ENCODE measurements around the gene PRSS21. TPM values are rescaled to one million over a fixed set of nuclear protein-coding genes. Genes with fewer than 3 reads are reported as not detected.
A peak's percentile ranks its signal among the peaks of the same experiment; 100 is the strongest.

PRSS21 gene
- total RNA-seq, 1 donor from 2014 or later, result 0.73 TPM

GRCh38 chr16:2859686-2860265 is 42.7 kb downstream of the PRSS21 start:
- no peak for DNase-seq (ENCODE audit: low read depth, low spot score)

DNA sequence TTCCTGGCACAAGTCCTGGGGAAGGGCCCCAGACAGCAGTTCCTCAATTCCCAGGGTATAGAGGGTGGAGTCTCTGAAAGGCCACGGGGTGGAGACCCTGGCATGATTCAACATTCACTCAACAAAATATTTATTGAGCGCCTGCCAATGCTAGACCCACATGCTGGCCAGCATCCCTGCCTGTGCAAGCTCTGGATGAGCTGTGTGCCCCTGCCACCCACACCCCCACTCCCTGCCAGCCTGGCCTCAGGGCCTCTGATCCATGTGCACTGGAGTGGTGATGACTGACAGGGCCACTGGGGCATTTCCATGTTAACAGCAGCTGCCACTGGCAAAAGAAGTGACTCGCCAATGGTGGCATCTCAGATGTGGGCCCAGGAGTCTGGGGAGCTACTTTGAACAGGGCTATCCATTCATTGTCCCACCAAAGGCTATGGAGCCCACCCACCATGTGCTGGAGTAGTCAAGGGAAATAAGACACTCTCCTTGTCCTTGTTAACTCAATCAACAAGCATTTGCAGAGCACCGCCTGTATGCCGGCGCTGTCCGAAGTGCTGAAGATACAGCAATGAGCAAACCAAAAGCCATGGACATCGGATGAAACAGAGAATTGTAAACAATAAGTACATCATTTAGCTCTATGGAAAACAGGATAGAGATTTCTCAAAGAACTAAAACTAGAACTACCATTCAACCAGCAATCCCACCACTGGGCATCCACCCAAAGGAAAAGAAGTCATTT is 44.0 kb downstream of the PRSS21 start:
- DNase-seq (ENCODE audit: low read depth, low spot score), result no peak

GRCh38 chr16:2865651-2866050 is 48.6 kb downstream of the PRSS21 start:
- no peak for DNase-seq (ENCODE audit: low read depth, low spot score)

DNA sequence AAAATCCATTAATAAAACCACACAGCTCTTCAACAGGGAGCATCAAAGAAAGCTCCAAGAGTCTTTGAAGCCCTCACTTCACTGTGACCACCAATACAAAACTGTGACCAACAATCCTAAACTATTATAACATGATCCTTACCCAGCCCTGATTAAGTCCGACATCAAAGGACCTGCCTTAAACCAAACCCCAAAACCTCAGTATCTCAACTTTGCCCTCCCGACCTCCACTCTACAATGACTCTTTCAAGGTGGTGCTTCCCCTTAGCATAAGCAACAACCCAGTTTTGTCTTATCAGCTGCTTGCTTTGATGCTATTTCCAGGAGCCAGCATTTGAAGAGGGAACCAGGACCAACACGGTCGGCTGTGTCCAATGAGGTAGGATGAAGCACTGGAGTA is 49.4 kb downstream of the PRSS21 start:
- no peak for DNase-seq (ENCODE audit: low read depth, low spot score)

GRCh38 chr16:2867661-2867986 is 50.6 kb downstream of the PRSS21 start:
- DNase-seq (ENCODE audit: low read depth, low spot score), result no peak

DNA sequence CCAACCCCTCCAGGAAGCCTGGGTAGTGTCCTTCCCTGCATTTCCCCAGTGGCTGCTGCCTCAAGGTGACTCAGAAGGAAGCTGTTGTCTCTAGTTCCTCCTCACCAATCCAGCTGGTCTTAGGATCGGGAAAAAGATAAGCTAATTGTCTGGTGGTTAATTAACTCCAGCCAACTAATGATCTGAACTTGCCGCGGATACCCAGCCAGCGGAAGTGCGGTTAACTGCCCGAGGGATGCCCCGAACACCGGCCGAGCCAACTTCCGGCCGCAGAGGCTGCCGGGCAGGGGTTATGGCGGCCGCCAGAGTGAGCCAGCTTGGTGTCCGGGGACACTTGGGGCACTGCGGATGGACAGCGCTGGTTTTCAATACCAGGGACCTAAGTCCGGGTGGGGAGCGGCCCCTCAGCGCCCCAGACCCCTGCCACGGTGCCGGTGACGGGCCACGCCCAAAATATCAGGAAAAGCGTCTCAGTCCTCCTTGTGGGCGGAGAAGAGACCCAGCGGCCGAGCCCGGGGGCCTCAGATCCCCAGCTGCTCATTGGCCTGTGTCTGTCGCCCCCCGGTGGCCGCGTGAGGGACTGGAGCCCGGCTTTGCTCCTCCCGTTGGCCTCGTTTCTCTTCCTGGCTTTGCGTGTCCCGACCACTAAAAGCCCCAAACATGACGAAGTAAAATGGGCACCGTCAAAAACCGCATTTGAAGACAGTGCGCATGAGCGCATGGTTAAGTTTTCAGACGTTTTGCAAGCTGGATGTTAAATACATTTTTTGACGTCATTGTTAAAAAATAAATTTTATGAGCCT is 51.2 kb downstream of the PRSS21 start:
- peak; percentile 71 for DNase-seq (ENCODE audit: low read depth, low spot score)

Other genes starting within 250 kb of the PRSS21 start
- 26.0 and 27.2 TPM in 2 replicates for gene KCTD5, start 134.7 kb upstream of the PRSS21 start, total RNA-seq
- gene PRSS27, start 97.0 kb upstream of the PRSS21 start, total RNA-seq, result 0.07 and 0.33 TPM in 2 replicates
- 38.5 and 43.9 TPM in 2 replicates for gene SRRM2, start 64.6 kb upstream of the PRSS21 start, total RNA-seq
- 166 and 336 TPM in 2 replicates for gene ELOB, start 40.0 kb upstream of the PRSS21 start, total RNA-seq
- gene PRSS33, start 29.7 kb upstream of the PRSS21 start, total RNA-seq, result not detected in 2 replicates
- gene PRSS41, start 18.8 kb upstream of the PRSS21 start, total RNA-seq, result not detected in 2 replicates
- gene ZG16B, start 13.1 kb downstream of the PRSS21 start, total RNA-seq, result 0.13 TPM in 1 of 2 replicates, not detected in the other
- gene PRSS22, start 40.9 kb downstream of the PRSS21 start, total RNA-seq, result not detected in 2 replicates
- gene FLYWCH2, start 66.0 kb downstream of the PRSS21 start, total RNA-seq, result 38.9 and 49.6 TPM in 2 replicates
- 32.5 and 33.4 TPM in 2 replicates for gene FLYWCH1, start 94.7 kb downstream of the PRSS21 start, total RNA-seq
- gene KREMEN2, start 147.0 kb downstream of the PRSS21 start, total RNA-seq, result not detected in 2 replicates
- gene PAQR4, start 152.1 kb downstream of the PRSS21 start, total RNA-seq, result 15.9 and 16.2 TPM in 2 replicates
- 4.6 and 8.2 TPM in 2 replicates for gene PKMYT1, start 163.2 kb downstream of the PRSS21 start, total RNA-seq
- not detected in 2 replicates for gene CLDN9, start 195.7 kb downstream of the PRSS21 start, total RNA-seq
- gene CLDN6, start 200.9 kb downstream of the PRSS21 start, total RNA-seq, result not detected in 2 replicates
- gene TNFRSF12A, start 203.1 kb downstream of the PRSS21 start, total RNA-seq, result 158 and 171 TPM in 2 replicates
- 10.0 and 11.5 TPM in 2 replicates for gene HCFC1R1, start 206.7 kb downstream of the PRSS21 start, total RNA-seq
- gene THOC6, start 206.8 kb downstream of the PRSS21 start, total RNA-seq, result 24.0 and 32.3 TPM in 2 replicates
- not detected in 2 replicates for gene BICDL2, start 219.7 kb downstream of the PRSS21 start, total RNA-seq
- gene MMP25, start 229.3 kb downstream of the PRSS21 start, total RNA-seq, result 0.04 and 0.13 TPM in 2 replicates
- gene IL32, start 248.4 kb downstream of the PRSS21 start, total RNA-seq, result 33.7 and 60.3 TPM in 2 replicates

Data from pulmonary artery endothelial cell (primary cell).